Keratinocyte (primary cell): ENCODE data around the gene CTNND2. TPM values are rescaled to one million over a fixed set of nuclear protein-coding genes. Genes with fewer than 3 reads are reported as not detected.

ENCODE experiments used
- DNase-seq: peaks from one replicate; pipeline ENCODE4 v3.0.0-alpha.2; 2011; ENCODE audit warnings: low read depth, missing footprints, low spot score
- FAIRE-seq: peaks from 2 replicates; lab custom pipeline; 2011; peaks lifted over from hg19 to GRCh38; lab: Jason Lieb, UNC
- H2AFZ ChIP-seq: 2 replicates; pipeline ENCODE4 v1.6.0; 2012; ENCODE audit warnings: low read length, control low read depth, inconsistent platforms; ENCODE audit not compliant: control insufficient read depth
- H3K27ac ChIP-seq: 2 replicates; pipeline ENCODE4 v1.5.1; 2011; ENCODE audit warnings: low read length; ENCODE audit not compliant: control insufficient read depth, insufficient read depth
- H3K27me3 ChIP-seq: 3 replicates; pipeline ENCODE4 v1.6.0; 2011; ENCODE audit warnings: low read length; ENCODE audit not compliant: control insufficient read depth, insufficient read depth; ENCODE audit errors: extremely low read depth
- H3K36me3 ChIP-seq, 2 experiments: 2 replicates in 1 of 2; 3 replicates in 1 of 2; pipeline ENCODE4 v1.5.1; 2011; ENCODE audit warnings: low read length in 2 of 2, mild to moderate bottlenecking in 1 of 2; ENCODE audit not compliant: control insufficient read depth in 2 of 2, insufficient read depth in 2 of 2; ENCODE audit errors: extremely low read depth in 1 of 2
- H3K4me1 ChIP-seq: 3 replicates; pipeline ENCODE4 v1.5.1; 2011; ENCODE audit warnings: low read length; ENCODE audit not compliant: control insufficient read depth, insufficient read depth; ENCODE audit errors: extremely low read depth
- H3K4me2 ChIP-seq: 3 replicates; pipeline ENCODE4 v1.6.0; 2011; ENCODE audit warnings: low read depth, low read length; ENCODE audit not compliant: control insufficient read depth, insufficient read depth; ENCODE audit errors: extremely low read depth
- H3K4me3 ChIP-seq, 3 experiments: fragments of 200-600 bp in 1 of 3; sonication (generic) in 1 of 3; 2 replicates in 2 of 3; 3 replicates in 1 of 3; pipeline ENCODE4 v1.5.1; 2011 to 2016; ENCODE audit warnings: low read length in 3 of 3, mild to moderate bottlenecking in 3 of 3, control low read depth in 2 of 3, inconsistent platforms in 1 of 3, low read depth in 1 of 3, mixed read lengths in 1 of 3, mixed run types in 1 of 3, moderate library complexity in 1 of 3; ENCODE audit not compliant: control insufficient read depth in 2 of 3, insufficient read depth in 2 of 3; ENCODE audit errors: extremely low read depth in 1 of 3
- H3K79me2 ChIP-seq: 2 replicates; pipeline ENCODE4 v1.6.0; 2012; ENCODE audit warnings: low read length; ENCODE audit not compliant: control insufficient read depth, insufficient read depth
- H3K9ac ChIP-seq: 3 replicates; pipeline ENCODE4 v1.6.0; 2011; ENCODE audit warnings: low read length; ENCODE audit not compliant: control insufficient read depth, insufficient read depth; ENCODE audit errors: extremely low read depth
- H3K9me1 ChIP-seq: 3 replicates; pipeline ENCODE4 v1.6.0; 2011; ENCODE audit warnings: low read length; ENCODE audit not compliant: control insufficient read depth, insufficient read depth; ENCODE audit errors: extremely low read depth
- H3K9me3 ChIP-seq: 2 replicates; pipeline ENCODE4 v1.5.1; 2012; ENCODE audit warnings: low read depth, low read length; ENCODE audit not compliant: control insufficient read depth
- H4K20me1 ChIP-seq: 3 replicates; pipeline ENCODE4 v1.6.0; 2011; ENCODE audit warnings: low read length; ENCODE audit not compliant: control insufficient read depth, insufficient read depth; ENCODE audit errors: extremely low read depth
- EZH2 ChIP-seq: IDR thresholded peaks from one replicate; pipeline ENCODE4 v1.6.1; 2012; ENCODE audit warnings: inconsistent platforms, mild to moderate bottlenecking, low read length, moderate library complexity
- dilution Hi-C: fragments of 300-500 bp; cut with MboI; formaldehyde crosslinking; loops from one replicate; pipeline ENCODE4 v1.7.0; 2020; ENCODE audit warnings: low sequenced_read_pairs; ENCODE audit not compliant: extremely low pct_ligation_motif_present
- polyA plus RNA-seq, 5 experiments: library from polyadenylated mRNA; depleted of rRNA in 3 of 5; stranded (reverse) in 3 of 5; stranded (forward) in 1 of 5; unstranded in 1 of 5; fragments of >200 nt; gene quantifications; 1 replicate in 1 of 5; 2 replicates in 3 of 5; 3 replicates in 1 of 5; pipeline versions ENCODE4 v1.2.1 to v1.2.3, GENCODE V29; 2011 to 2012; ENCODE audit warnings: missing spikeins in 2 of 5, low read depth in 1 of 5, low replicate concordance in 1 of 5
- TF ChIP-seq, protein P1 (sequence below), 3 experiments: IDR thresholded peaks in 1 of 3; conservative IDR thresholded peaks in 1 of 3; optimal IDR thresholded peaks in 1 of 3; 2 replicates in 2 of 3; 3 replicates in 1 of 3; pipeline versions ENCODE3 to v1.5.1; 2011; ENCODE audit warnings: low read length in 3 of 3, mild to moderate bottlenecking in 3 of 3, moderate library complexity in 2 of 3, control low read depth in 1 of 3, inconsistent platforms in 1 of 3; ENCODE audit not compliant: insufficient read depth in 2 of 3; ENCODE audit errors: extremely low read depth in 1 of 3

Gene CTNND2
- polyA plus RNA-seq, 1 donor (not counting 4 experiments of a cell fraction or from before 2014, with no cell fraction given), result not detected

- H3K9me3 ChIP-seq, result no peaks in the 10 kb centered on the region
- no peak overlapping the region for H3K27ac ChIP-seq
- no peaks in the 10 kb centered on the region for H3K9me1 ChIP-seq
- no peak overlapping the region for H2AFZ ChIP-seq
- no peak overlapping the region for H3K4me2 ChIP-seq
- no peaks in the 10 kb centered on the region for H3K36me3 ChIP-seq
- no peak for TF ChIP-seq EZH2
- no peaks in the 10 kb centered on the region for H4K20me1 ChIP-seq
- H3K9ac ChIP-seq, result no peak overlapping the region
- no peak overlapping the region for H3K4me3 ChIP-seq
- FAIRE-seq (no peak), DNase-seq (no peak)
- dilution Hi-C loops, result no loop called here
- H3K4me1 ChIP-seq, result no peaks in the 10 kb centered on the region
- no peaks in the 10 kb centered on the region for H3K79me2 ChIP-seq
- H3K27me3 ChIP-seq, result no peaks in the 10 kb centered on the region
Measured at GRCh38 chr5:11230890-11231289, 673.4 kb downstream of the CTNND2 start.

GRCh38 chr5:11227064-11227463, 677.2 kb downstream of the CTNND2 start:
- no peak overlapping the region for H3K4me2 ChIP-seq
- DNase-seq, result no peak

More at GRCh38 chr5:11227064-11227463, 677.2 kb downstream of the CTNND2 start:
- FAIRE-seq, result no peak
- no peaks in the 10 kb centered on the region for H3K36me3 ChIP-seq
- no peaks in the 10 kb centered on the region for H3K9me1 ChIP-seq
- H3K9me3 ChIP-seq, result no peaks in the 10 kb centered on the region
- no peaks in the 10 kb centered on the region for H4K20me1 ChIP-seq
- no peak overlapping the region for H2AFZ ChIP-seq
- dilution Hi-C loops, result no loop called here
- no peaks in the 10 kb centered on the region for H3K79me2 ChIP-seq
- no peak overlapping the region for H3K27ac ChIP-seq
- H3K27me3 ChIP-seq, result no peaks in the 10 kb centered on the region
- H3K4me3 ChIP-seq, result no peak overlapping the region
- no peak overlapping the region for H3K9ac ChIP-seq
- TF ChIP-seq, protein P1, sequence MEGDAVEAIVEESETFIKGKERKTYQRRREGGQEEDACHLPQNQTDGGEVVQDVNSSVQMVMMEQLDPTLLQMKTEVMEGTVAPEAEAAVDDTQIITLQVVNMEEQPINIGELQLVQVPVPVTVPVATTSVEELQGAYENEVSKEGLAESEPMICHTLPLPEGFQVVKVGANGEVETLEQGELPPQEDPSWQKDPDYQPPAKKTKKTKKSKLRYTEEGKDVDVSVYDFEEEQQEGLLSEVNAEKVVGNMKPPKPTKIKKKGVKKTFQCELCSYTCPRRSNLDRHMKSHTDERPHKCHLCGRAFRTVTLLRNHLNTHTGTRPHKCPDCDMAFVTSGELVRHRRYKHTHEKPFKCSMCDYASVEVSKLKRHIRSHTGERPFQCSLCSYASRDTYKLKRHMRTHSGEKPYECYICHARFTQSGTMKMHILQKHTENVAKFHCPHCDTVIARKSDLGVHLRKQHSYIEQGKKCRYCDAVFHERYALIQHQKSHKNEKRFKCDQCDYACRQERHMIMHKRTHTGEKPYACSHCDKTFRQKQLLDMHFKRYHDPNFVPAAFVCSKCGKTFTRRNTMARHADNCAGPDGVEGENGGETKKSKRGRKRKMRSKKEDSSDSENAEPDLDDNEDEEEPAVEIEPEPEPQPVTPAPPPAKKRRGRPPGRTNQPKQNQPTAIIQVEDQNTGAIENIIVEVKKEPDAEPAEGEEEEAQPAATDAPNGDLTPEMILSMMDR (optimal IDR thresholded peaks at IDR 0.05 in 1 of 3, IDR thresholded peaks at IDR 0.05 in 1 of 3, conservative IDR thresholded peaks at IDR 0.05 in 1 of 3; ENCODE audit: extremely low read depth in 1 of 3, insufficient read depth in 2 of 3, low read length in 3 of 3), result no peak
- no peak for TF ChIP-seq EZH2
- H3K4me1 ChIP-seq, result no peaks in the 10 kb centered on the region
